Astrocyte of the spinal cord (primary cell): ENCODE results near the gene IMPA2.

Experiments used
- DNase-seq: peaks from one replicate; pipeline ENCODE4 v3.0.0; 2011; ENCODE audit warnings: low read depth, low spot score
- H3K4me3 ChIP-seq: 2 replicates; pipeline ENCODE4 v1.5.1; 2011; ENCODE audit warnings: low read depth, mild to moderate bottlenecking, low read length, moderate library complexity
- CTCF ChIP-seq: IDR thresholded peaks from 2 replicates; pipeline ENCODE4 v1.5.1; 2012; ENCODE audit warnings: low read depth, mild to moderate bottlenecking, low read length, inconsistent platforms
- in situ Hi-C: cut with HindIII; loops from 2 replicates; pipeline ENCODE4 v1.10.0; 2017; ENCODE audit warnings: low sequenced_read_pairs

The IMPA2 gene

DNA sequence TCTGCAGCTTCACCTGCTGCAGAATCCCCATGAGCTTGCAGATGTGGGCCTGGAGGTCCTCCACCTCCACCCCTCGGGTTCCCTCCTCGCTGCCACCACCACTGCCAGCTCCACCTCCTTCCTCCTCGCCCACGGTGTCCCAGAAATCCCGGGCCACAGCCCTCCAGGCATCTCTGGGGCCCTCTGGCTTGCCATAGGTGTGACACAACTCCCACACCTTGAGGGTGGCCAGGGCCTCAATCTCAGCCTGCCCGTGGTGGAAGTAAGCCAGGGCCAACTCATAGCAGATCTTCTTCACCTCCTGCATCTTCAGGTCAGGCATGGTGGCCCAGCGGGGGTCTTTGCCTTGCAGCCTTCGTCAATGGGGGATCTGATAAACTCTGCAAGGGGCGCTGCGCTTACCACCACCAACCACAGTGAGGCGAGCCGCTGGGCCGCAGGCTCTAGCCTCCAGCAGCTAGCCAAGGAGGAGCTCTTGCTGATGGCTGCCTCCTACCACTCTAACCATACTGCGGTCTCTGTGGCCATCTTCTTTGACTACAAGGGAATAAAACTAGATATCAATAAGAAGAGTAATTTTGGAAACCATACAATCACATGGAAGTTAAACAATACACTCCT is 76.2 kb downstream of the IMPA2 start:
- no peak overlapping the region for H3K4me3 ChIP-seq
- TF ChIP-seq CTCF = peak; percentile 7
- in situ Hi-C loops = no loop called here
- DNase-seq = no peak

- no peak for DNase-seq
- TF ChIP-seq CTCF = no peak
- H3K4me3 ChIP-seq = no peak overlapping the region
- in situ Hi-C loops = no loop called here
Observed at GRCh38 chr18:12059334-12060181, 78.3 kb downstream of the IMPA2 start.

- TF ChIP-seq CTCF = no peak
- in situ Hi-C loops = no loop called here
- no peak for DNase-seq
- H3K4me3 ChIP-seq = no peak overlapping the region
Observed at GRCh38 chr18:12060182-12060870, 79.0 kb downstream of the IMPA2 start.

DNA sequence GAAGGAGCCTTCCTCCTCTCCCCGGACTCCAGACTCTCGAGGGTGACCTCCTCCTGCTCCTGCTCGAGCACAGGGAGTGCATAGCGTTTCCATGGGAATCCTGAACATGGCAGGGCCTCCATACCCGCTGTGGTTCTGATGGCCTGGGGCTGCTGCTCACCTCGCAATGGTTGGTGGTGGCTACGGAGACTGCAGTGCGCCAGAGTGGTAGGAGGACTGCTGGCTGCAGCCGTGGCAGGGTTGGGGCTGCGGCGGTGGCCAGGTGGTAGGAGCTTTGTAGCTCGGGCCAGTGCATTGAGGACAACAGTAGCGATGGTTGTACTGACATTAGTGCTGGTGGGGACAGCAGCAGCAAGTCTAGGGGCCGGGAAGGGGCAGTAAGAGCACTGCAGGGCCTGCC is 80.4 kb downstream of the IMPA2 start:
- H3K4me3 ChIP-seq = no peak overlapping the region
- TF ChIP-seq CTCF = no peak
- in situ Hi-C loops = no loop called here
- DNase-seq = no peak

DNA sequence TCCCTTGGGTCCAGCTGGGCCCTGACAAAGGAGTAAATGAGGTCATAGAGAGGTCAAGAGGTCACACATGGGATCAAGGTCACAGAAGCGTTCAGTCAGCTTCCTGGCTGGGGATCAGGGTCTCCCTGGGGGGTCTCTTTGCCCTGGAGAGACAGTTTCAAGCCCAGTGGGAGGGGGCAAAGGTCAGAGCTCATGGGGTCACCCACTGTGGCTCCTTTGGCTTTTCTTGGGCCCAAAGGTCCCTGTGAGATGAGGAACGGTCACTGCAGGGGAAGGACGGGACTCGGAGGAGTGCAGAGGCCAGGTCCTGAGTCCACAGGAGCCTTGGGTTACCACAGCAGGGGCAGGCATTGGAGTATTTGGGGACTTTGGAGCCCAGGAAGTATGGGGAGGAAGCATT is 81.7 kb downstream of the IMPA2 start:
- H3K4me3 ChIP-seq = no peak overlapping the region
- DNase-seq = no peak
- in situ Hi-C loops = no loop called here
- no peak for TF ChIP-seq CTCF

DNA sequence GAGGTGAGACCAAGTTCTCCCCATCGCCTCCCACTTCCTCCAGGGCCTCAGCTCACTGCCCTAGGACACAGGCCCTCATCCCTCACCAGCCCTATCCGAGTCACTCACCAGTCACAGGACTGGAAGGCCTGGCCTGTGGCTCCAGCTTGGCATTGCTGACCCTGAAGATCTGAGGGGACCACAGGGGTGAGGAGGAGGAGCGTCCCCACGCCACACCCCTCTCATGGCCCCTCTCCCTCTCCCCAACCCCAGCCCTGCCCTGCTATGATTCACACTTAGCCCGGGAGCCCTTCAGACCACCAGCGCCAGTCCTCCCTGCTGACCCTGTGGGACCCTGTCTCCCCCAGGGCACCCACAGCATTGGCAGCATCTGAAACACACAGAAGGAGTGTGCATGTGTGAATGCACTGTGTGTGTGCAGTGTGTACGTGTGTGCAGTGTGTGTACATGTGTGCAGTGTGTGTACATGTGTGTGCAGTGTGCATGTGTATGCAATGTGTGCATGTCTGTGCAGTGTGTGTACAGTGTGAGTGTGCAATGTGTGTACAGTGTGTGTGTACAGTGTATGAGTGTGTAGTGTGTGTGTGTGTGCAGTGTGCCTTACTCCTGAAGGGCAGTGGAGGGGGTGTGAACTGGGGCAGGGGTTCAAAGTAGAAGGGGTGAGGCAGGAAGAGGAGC is 82.9 kb downstream of the IMPA2 start:
- no peak for TF ChIP-seq CTCF
- DNase-seq = no peak
- H3K4me3 ChIP-seq = no peak overlapping the region
- in situ Hi-C loops = no loop called here
